ENCODE measurements around the gene STIP1. TPM values are rescaled to one million over a fixed set of nuclear protein-coding genes. Genes with fewer than 3 reads are reported as not detected.

Gene STIP1
- total RNA-seq, 1 donor from 2014 or later, result 97.4 TPM

DNA sequence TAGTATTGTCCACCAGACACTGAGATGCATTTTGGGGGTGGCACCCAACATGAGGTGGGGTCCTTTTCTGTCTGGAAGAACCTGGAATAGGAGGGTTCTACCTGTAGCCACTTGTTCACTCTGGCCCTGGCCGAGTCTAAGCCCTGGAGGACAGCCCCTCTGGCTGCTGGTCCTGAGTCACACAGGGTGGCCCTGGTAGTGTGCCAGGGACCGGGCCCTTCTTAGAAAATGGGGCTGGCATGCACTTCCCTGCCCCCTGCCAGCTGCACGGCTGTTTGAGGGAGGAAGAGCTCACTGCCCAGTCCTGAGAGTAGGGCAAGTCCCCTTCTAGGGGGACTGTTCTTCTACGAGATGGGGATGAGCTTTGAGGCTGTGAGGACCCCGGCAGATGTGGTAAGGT is 67.5 kb downstream of the STIP1 start:
- peak overlapping the region; percentile 16 for H3K27ac ChIP-seq (replicated peaks)
- no peaks in the 10 kb centered on the region for H3K9me3 ChIP-seq (replicated peaks)
- TF ChIP-seq, protein P1, sequence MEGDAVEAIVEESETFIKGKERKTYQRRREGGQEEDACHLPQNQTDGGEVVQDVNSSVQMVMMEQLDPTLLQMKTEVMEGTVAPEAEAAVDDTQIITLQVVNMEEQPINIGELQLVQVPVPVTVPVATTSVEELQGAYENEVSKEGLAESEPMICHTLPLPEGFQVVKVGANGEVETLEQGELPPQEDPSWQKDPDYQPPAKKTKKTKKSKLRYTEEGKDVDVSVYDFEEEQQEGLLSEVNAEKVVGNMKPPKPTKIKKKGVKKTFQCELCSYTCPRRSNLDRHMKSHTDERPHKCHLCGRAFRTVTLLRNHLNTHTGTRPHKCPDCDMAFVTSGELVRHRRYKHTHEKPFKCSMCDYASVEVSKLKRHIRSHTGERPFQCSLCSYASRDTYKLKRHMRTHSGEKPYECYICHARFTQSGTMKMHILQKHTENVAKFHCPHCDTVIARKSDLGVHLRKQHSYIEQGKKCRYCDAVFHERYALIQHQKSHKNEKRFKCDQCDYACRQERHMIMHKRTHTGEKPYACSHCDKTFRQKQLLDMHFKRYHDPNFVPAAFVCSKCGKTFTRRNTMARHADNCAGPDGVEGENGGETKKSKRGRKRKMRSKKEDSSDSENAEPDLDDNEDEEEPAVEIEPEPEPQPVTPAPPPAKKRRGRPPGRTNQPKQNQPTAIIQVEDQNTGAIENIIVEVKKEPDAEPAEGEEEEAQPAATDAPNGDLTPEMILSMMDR (IDR thresholded peaks at IDR 0.05; ENCODE audit: borderline replicate concordance), result no peak
- intact Hi-C loops (cut with micrococcal nuclease), result no loop called here
- H3K4me3 ChIP-seq, result no peak overlapping the region
- no peaks in the 10 kb centered on the region for H3K27me3 ChIP-seq (ENCODE audit: low read depth)
- H3K36me3 ChIP-seq, result peaks cover 40% of the 10 kb centered on the region
- DNase-seq, result no peak
- peaks cover 36% of the 10 kb centered on the region for H3K4me1 ChIP-seq

Other genes starting within 250 kb of the STIP1 start
- gene NAA40, start 247.2 kb upstream of the STIP1 start, total RNA-seq, result 19.7 TPM
- 920 TPM for gene COX8A, start 211.6 kb upstream of the STIP1 start, total RNA-seq
- gene OTUB1, start 199.7 kb upstream of the STIP1 start, total RNA-seq, result 57.0 TPM
- 0.44 TPM for gene FLRT1, start 150.2 kb upstream of the STIP1 start, total RNA-seq
- 127 TPM for gene MACROD1, start 20.1 kb upstream of the STIP1 start, total RNA-seq
- 5.4 TPM for gene FERMT3, start 20.6 kb downstream of the STIP1 start, total RNA-seq
- 82.3 TPM for gene TRPT1, start 40.0 kb downstream of the STIP1 start, total RNA-seq
- 65.2 TPM for gene NUDT22, start 40.1 kb downstream of the STIP1 start, total RNA-seq
- gene DNAJC4, start 44.4 kb downstream of the STIP1 start, total RNA-seq, result 59.9 TPM
- gene VEGFB, start 48.4 kb downstream of the STIP1 start, total RNA-seq, result 272 TPM
- gene FKBP2, start 54.9 kb downstream of the STIP1 start, total RNA-seq, result 45.5 TPM
- 102 TPM for gene PPP1R14B, start 60.8 kb downstream of the STIP1 start, total RNA-seq
- 10.0 TPM for gene PLCB3, start 65.4 kb downstream of the STIP1 start, total RNA-seq
- gene BAD, start 98.5 kb downstream of the STIP1 start, total RNA-seq, result 56.3 TPM
- 28.4 TPM for gene GPR137, start 99.7 kb downstream of the STIP1 start, total RNA-seq
- not detected for gene KCNK4, start 105.1 kb downstream of the STIP1 start, total RNA-seq
- gene CATSPERZ, start 114.2 kb downstream of the STIP1 start, total RNA-seq, result not detected
- gene ESRRA, start 119.4 kb downstream of the STIP1 start, total RNA-seq, result 213 TPM
- gene TRMT112, start 131.4 kb downstream of the STIP1 start, total RNA-seq, result 97.5 TPM
- gene PRDX5, start 131.9 kb downstream of the STIP1 start, total RNA-seq, result 321 TPM
- gene CCDC88B, start 154.0 kb downstream of the STIP1 start, total RNA-seq, result 7.5 TPM
- 16.8 TPM for gene RPS6KA4, start 173.0 kb downstream of the STIP1 start, total RNA-seq